ENCODE results near the gene CTSD. TPM values are rescaled to one million over a fixed set of nuclear protein-coding genes. Genes with fewer than 3 reads are reported as not detected.

The CTSD gene
- total RNA-seq, 1 experiment from 2014 or later = 127 TPM

GRCh38 chr11:1778141-1778911 is 14.6 kb upstream of the CTSD start:
- DNase-seq (ENCODE audit: low read depth, low spot score) = no peak
- ChIA-PET CTCF (no interaction called here), RAD21 (ENCODE audit: low non-redundant PET in 1 of 2, low total read pairs in 2 of 2, uncharacterized antibody in 2 of 2, unreplicated experiment in 2 of 2) (no interaction called here), POLR2A (no interaction called here)
- no TSS peak for BruUV-seq (replicated peaks)
- TF ChIP-seq CBX3 (IDR thresholded peaks at IDR 0.05; ENCODE audit: low read depth) = no peak
- TF ChIP-seq REST (IDR thresholded peaks at IDR 0.05; ENCODE audit: low read depth) = no peak
- TF ChIP-seq POLR2A (IDR thresholded peaks at IDR 0.05; ENCODE audit: borderline replicate concordance, extremely low read depth, insufficient read depth, insufficient read length) = no peak
- TF ChIP-seq, protein P1, sequence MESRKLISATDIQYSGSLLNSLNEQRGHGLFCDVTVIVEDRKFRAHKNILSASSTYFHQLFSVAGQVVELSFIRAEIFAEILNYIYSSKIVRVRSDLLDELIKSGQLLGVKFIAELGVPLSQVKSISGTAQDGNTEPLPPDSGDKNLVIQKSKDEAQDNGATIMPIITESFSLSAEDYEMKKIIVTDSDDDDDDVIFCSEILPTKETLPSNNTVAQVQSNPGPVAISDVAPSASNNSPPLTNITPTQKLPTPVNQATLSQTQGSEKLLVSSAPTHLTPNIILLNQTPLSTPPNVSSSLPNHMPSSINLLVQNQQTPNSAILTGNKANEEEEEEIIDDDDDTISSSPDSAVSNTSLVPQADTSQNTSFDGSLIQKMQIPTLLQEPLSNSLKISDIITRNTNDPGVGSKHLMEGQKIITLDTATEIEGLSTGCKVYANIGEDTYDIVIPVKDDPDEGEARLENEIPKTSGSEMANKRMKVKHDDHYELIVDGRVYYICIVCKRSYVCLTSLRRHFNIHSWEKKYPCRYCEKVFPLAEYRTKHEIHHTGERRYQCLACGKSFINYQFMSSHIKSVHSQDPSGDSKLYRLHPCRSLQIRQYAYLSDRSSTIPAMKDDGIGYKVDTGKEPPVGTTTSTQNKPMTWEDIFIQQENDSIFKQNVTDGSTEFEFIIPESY (IDR thresholded peaks at IDR 0.05; ENCODE audit: extremely low read depth, insufficient replicate concordance, low read length) = no peak
- TF ChIP-seq SP1 (IDR thresholded peaks at IDR 0.05; ENCODE audit: low read depth) = no peak
- TF ChIP-seq ATF3 (IDR thresholded peaks at IDR 0.05) = no peak
- no peak for TF ChIP-seq CEBPB (IDR thresholded peaks at IDR 0.05; ENCODE audit: low read depth)
- TF ChIP-seq JUND (IDR thresholded peaks at IDR 0.05) = no peak
- TF ChIP-seq ELF1 (IDR thresholded peaks at IDR 0.05; ENCODE audit: borderline replicate concordance, low read depth) = no peak
- TF ChIP-seq FOSL1 (IDR thresholded peaks at IDR 0.05; ENCODE audit: low read depth) = no peak
- TF ChIP-seq EZH2phosphoT487 (IDR thresholded peaks at IDR 0.05; ENCODE audit: borderline replicate concordance) = no peak
- TF ChIP-seq EGR1 (IDR thresholded peaks at IDR 0.05; ENCODE audit: low read depth) = no peak
- no peak for TF ChIP-seq EZH2 (IDR thresholded peaks at IDR 0.05)
- TF ChIP-seq ZFX (IDR thresholded peaks at IDR 0.05) = no peak
- TF ChIP-seq RAD21 (IDR thresholded peaks at IDR 0.05; ENCODE audit: low read depth) = no peak
- TF ChIP-seq, protein P2, sequence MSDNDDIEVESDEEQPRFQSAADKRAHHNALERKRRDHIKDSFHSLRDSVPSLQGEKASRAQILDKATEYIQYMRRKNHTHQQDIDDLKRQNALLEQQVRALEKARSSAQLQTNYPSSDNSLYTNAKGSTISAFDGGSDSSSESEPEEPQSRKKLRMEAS (IDR thresholded peaks at IDR 0.05) = no peak
- TF ChIP-seq SRF (IDR thresholded peaks at IDR 0.05; ENCODE audit: low read depth) = no peak
- TF ChIP-seq SIN3A (IDR thresholded peaks at IDR 0.05; ENCODE audit: low read depth) = no peak
- TF ChIP-seq YY1 (IDR thresholded peaks at IDR 0.05; ENCODE audit: extremely low read depth, insufficient replicate concordance, low read depth, low read length) = no peak
- TF ChIP-seq TCF7L2 (IDR thresholded peaks at IDR 0.05; ENCODE audit: borderline replicate concordance, extremely low read depth, insufficient read depth, insufficient read length) = no peak
- Histone ChIP-seq H3K36me3 (ENCODE audit: control insufficient read depth in 1 of 2, insufficient read depth in 2 of 2, low read length in 2 of 2) (no peaks in the 10 kb centered on the region), H3K4me1 (ENCODE audit: control insufficient read depth in 1 of 2, insufficient read depth in 2 of 2, low read length in 2 of 2) (peaks cover 8 to 20% of the 10 kb centered on the region in 2 experiments), H3K27me3 (ENCODE audit: insufficient read depth, low read length) (no peaks in the 10 kb centered on the region), H3K9me3 (ENCODE audit: control insufficient read depth in 1 of 2, insufficient read depth in 1 of 2, low read depth in 1 of 2, low read length in 2 of 2) (no peaks in the 10 kb centered on the region), H3K4me2 (ENCODE audit: low read length) (peak overlapping the region; percentile 62), H3K9me2 (ENCODE audit: insufficient read depth) (no peaks in the 10 kb centered on the region), H3K4me3 (replicated peaks in 1 of 2; ENCODE audit: low read depth in 1 of 2, low read length in 2 of 2) (no peak overlapping the region), H3K27ac (ENCODE audit: low read depth, low read length) (no peak overlapping the region), H4K20me1 (ENCODE audit: insufficient read depth) (no peaks in the 10 kb centered on the region), H3K9ac (ENCODE audit: low read length) (no peak overlapping the region), H2AFZ (ENCODE audit: low read depth, low read length, poor library complexity, severe bottlenecking) (no peak overlapping the region), H3K79me2 (ENCODE audit: insufficient read depth, low read length) (no peaks in the 10 kb centered on the region)
- intact Hi-C loops (cut with micrococcal nuclease) = no loop called here
- ATAC-seq = peak; percentile 53

Measured in HCT116 (cell line).